UCSD-AML1 (cell line): Measurements from ENCODE around the gene FEZ2.
"Not testable (repeated sequence)": the region's sequence is repeated elsewhere in the genome, so short reads cannot be mapped to it uniquely, and the experiment has no call there.

Experiments
- DNase-seq: peaks from one replicate; lab custom pipeline; 2025; ENCODE audit not compliant: unreplicated experiment; lab: John Stamatoyannopoulos, UW

The FEZ2 gene

GRCh38 chr2:36597532-36598377 lies at the start of gene FEZ2:
FEZ2 (minus strand) TSS chr2:36598168; CDS start chr2:36598142, 26 bp downstream.
- DNase-seq: peak; percentile 90

GRCh38 chr2:36634981-36635597 lies 37.1 kb upstream of the FEZ2 start:
- no peak for DNase-seq

GRCh38 chr2:36633470-36634092 lies 35.6 kb upstream of the FEZ2 start:
- DNase-seq: no peak

- no peak for DNase-seq
Measured at GRCh38 chr2:36626756-36627155, 28.8 kb upstream of the FEZ2 start.

- no peak for DNase-seq
Measured at GRCh38 chr2:36626071-36626470, 28.1 kb upstream of the FEZ2 start.

GRCh38 chr2:36625304-36625703 lies 27.3 kb upstream of the FEZ2 start:
- no peak for DNase-seq

- no peak for DNase-seq
Measured at GRCh38 chr2:36620321-36620720, 22.4 kb upstream of the FEZ2 start.

GRCh38 chr2:36618381-36618780 lies 20.4 kb upstream of the FEZ2 start:
- peak; percentile 18 for DNase-seq

- no peak for DNase-seq
Measured at GRCh38 chr2:36616947-36617346, 19.0 kb upstream of the FEZ2 start.

GRCh38 chr2:36615222-36615621 lies 17.3 kb upstream of the FEZ2 start:
- no peak for DNase-seq

GRCh38 chr2:36613801-36614200 lies 15.8 kb upstream of the FEZ2 start:
- no peak for DNase-seq

- DNase-seq: no peak
Measured at GRCh38 chr2:36611316-36611990, 13.5 kb upstream of the FEZ2 start.

- no peak for DNase-seq
Measured at GRCh38 chr2:36609507-36609906, 11.5 kb upstream of the FEZ2 start.

GRCh38 chr2:36607947-36608346 lies 10.0 kb upstream of the FEZ2 start:
- no peak for DNase-seq

- no peak for DNase-seq
Measured at GRCh38 chr2:36606925-36607324, 9.0 kb upstream of the FEZ2 start.

- DNase-seq: no peak
Measured at GRCh38 chr2:36605273-36605672, 7.3 kb upstream of the FEZ2 start.

- not testable (repeated sequence) for DNase-seq
Measured at GRCh38 chr2:36603629-36604028, 5.7 kb upstream of the FEZ2 start.

- DNase-seq: no peak
Measured at GRCh38 chr2:36597003-36597531, 901 bp downstream of the FEZ2 start.

GRCh38 chr2:36596397-36596796 lies 1.6 kb downstream of the FEZ2 start:
- DNase-seq: no peak

- no peak for DNase-seq
Measured at GRCh38 chr2:36594849-36595248, 3.1 kb downstream of the FEZ2 start.

- DNase-seq: no peak
Measured at GRCh38 chr2:36589230-36589630, 8.7 kb downstream of the FEZ2 start.
